Omental fat pad (tissue), 4 donors: ENCODE data around the gene ARRDC5. TPM values are rescaled to one million over a fixed set of nuclear protein-coding genes. Genes with fewer than 3 reads are reported as not detected.

Source experiments
- ATAC-seq: fragments of 150-250 bp; one replicate; pipeline ENCODE4 v1.9.1; 2016; ENCODE audit warnings: mild to moderate bottlenecking, moderate library complexity; ENCODE audit not compliant: low FRiP score
- DNase-seq: peaks from one replicate; pipeline ENCODE4 v3.0.0-alpha.2; 2019; ENCODE audit warnings: low spot score
- total RNA-seq, 4 donors: library from RNA; depleted of rRNA; stranded (reverse); fragments of >200 nt; gene quantifications; one replicate each; pipeline ENCODE4 v1.1.0, GENCODE V29; 2016
- TF ChIP-seq, protein P1 (sequence below), 3 donors: fragments of 450-650 bp; IDR thresholded peaks; one replicate each; pipeline ENCODE4 v1.5.1; 2016 to 2017; ENCODE audit warnings: antibody characterized with exemption in 3 of 3, mild to moderate bottlenecking in 3 of 3, moderate library complexity in 2 of 3

ARRDC5 gene
- total RNA-seq, 4 donors from 2014 or later, result 0.69 to 1.1 TPM; not detected in 2

DNA sequence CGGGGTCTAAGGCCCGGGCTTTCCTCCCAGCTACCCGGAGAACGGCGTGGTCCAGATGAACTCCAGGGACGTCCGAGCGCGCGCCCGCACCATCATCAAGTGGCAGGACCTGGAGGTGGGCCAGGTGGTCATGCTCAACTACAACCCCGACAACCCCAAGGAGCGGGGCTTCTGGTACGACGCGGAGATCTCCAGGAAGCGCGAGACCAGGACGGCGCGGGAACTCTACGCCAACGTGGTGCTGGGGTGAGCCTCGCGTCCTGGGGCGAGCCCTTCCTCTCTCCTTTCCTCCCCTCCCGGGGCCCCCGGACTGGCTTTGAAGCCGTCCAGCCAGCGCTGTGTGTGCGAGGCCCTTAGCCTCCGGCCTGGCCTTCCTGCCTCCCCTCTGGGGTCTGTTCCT is 30.0 kb upstream of the ARRDC5 start:
- ATAC-seq (no peak), DNase-seq (no peak)
- TF ChIP-seq, protein P1, sequence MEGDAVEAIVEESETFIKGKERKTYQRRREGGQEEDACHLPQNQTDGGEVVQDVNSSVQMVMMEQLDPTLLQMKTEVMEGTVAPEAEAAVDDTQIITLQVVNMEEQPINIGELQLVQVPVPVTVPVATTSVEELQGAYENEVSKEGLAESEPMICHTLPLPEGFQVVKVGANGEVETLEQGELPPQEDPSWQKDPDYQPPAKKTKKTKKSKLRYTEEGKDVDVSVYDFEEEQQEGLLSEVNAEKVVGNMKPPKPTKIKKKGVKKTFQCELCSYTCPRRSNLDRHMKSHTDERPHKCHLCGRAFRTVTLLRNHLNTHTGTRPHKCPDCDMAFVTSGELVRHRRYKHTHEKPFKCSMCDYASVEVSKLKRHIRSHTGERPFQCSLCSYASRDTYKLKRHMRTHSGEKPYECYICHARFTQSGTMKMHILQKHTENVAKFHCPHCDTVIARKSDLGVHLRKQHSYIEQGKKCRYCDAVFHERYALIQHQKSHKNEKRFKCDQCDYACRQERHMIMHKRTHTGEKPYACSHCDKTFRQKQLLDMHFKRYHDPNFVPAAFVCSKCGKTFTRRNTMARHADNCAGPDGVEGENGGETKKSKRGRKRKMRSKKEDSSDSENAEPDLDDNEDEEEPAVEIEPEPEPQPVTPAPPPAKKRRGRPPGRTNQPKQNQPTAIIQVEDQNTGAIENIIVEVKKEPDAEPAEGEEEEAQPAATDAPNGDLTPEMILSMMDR (IDR thresholded peaks at IDR 0.05), result no peak

DNA sequence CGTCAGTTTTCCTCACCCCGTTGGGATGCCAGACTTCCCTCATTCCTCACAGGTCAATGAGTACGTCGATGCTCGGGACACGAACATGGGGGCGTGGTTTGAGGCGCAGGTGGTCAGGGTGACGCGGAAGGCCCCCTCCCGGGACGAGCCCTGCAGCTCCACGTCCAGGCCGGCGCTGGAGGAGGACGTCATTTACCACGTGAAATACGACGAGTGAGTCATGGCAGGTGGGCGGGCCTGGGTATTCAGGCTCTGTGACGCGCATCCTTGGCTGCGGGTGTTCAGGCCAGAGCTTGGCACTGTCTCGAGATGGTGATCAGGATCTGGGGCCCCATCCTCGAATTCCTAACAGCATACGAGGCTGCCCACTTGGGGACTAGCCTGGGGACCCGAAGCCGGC is 28.0 kb upstream of the ARRDC5 start:
- TF ChIP-seq, protein P1 (IDR thresholded peaks at IDR 0.05), result no peak
- ATAC-seq (no peak), DNase-seq (no peak)

DNA sequence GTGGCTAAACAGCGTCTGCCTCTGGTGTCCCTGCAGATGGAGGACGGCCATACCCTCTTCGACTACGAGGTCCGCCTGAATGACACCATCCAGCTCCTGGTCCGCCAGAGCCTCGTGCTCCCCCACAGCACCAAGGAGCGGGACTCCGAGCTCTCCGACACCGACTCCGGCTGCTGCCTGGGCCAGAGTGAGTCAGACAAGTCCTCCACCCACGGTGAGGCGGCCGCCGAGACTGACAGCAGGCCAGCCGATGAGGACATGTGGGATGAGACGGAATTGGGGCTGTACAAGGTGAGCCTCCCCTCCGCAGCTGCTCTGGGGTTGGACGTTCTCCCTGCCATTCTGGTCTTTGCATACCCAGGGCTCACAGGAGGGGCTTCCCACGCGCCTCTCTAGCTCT is 26.5 kb upstream of the ARRDC5 start:
- ATAC-seq (no peak), DNase-seq (no peak)
- TF ChIP-seq, protein P1 (IDR thresholded peaks at IDR 0.05), result no peak

DNA sequence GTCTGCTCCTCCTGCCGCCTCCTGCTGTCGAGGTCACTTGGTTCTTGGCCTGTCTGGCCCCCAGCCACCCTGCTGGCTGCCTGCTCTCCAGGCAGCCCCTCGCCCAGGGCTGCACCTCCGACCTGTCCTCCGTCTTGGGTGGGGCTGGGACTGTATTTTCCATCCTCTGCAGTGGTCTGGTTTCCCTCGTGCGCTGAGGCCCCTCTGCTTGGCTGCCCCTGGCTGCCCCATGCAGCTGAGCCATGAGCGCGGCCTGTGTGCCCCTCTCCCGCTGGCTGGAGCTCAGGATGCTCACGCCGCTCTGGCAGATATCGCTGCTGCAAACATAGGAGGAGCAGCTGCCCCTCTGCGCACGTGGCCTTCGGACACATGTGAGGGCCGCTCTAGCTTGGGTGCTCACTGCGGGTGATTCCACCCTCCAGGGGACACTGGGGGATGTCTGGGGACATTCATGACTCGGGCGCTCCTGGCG is 20.6 kb upstream of the ARRDC5 start:
- DNase-seq, result no peak
- no peak for ATAC-seq
- TF ChIP-seq, protein P1 (IDR thresholded peaks at IDR 0.05), result no peak

DNA sequence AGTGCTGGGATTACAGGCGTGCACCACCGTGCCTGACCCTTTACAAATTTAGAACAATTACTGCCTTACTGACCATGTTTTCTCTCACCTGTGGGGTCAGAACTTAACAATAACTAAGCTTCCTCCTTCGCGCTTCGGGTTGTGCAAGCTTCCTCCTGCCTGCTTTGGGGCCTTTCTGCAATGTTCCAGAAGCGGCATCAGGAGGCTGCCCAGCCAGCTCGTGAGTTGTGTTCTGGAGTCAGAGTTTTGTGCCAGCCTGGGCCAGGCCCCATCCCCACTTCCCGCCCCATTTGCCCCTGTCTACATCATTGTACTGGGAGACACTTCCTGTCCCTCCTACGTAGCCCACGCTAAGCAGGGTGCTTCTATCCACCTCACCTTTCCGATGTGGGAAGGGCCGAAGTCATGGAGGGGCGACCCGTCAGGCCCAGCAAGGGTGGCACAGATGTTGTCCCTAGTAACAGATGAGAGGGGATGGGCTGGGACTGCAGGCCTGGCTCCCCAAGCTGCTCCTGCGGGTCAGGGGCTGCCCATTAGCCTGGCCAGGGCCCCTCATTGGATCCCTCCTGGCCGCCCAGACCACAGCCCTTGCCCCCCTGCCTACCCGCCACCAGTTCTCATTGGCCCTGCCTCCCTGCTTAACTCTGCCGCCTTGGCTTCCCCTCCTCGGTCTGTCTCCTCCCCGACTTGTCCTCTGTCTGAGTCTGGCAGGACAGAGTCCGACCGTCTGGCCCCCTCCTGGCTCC is 20.0 kb upstream of the ARRDC5 start:
- TF ChIP-seq, protein P1 (IDR thresholded peaks at IDR 0.05), result no peak
- no peak for ATAC-seq
- DNase-seq, result no peak

DNA sequence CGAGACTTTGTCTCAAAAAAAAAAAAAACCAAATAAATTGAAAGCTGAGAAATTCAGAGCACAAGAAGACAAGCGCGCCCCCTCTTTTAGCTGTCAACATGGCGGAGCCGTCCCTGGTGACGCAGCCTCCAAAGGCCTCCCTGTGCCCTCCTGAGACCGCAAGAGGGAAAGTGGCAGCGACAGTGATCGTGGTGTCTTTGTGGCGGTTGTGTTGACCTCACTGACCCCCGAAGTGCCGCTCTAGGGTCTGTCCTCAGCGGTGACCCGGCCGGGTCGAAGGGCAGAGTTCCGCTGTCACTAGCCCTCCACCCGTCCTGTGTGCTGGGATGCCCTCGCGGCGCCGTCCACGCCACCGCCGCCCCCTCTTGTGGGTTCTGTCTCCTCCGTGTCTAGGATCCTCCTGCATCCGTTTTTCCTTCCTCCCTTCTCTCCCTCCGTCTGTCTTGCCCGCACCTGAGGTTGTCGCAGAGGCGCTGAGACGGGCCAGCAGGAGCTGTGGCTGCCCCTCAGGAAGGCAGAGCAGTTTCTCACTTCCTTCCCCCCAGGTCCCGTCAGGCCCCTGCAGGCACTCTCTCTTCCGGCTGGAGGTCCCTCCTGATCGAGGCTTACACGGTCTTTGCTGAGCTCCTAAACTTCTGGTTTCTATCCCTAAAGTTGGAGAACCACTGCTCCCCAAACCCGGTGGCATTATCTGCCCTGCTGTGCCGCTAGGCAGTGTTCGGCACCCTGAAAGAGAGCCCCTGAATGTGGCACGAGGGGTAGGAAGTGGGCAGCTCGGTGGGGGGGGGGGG is 13.8 kb upstream of the ARRDC5 start:
- TF ChIP-seq, protein P1 (IDR thresholded peaks at IDR 0.05), result no peak
- ATAC-seq, result no peak
- no peak for DNase-seq
